WTC11 (cell line): ENCODE measurements around the gene WDR73. TPM values are rescaled to one million over a fixed set of nuclear protein-coding genes. Genes with fewer than 3 reads are reported as not detected.

ENCODE experiments used
- ATAC-seq: fragments of 200-7000 bp; cut with Tn5 transposase; 2 replicates; pipeline ENCODE4 v1.10.0; 2021; ENCODE audit warnings: mild to moderate bottlenecking, moderate library complexity
- CTCF ChIA-PET: fragments of 300-600 bp; sonication (Branson Sonifier 250); formaldehyde crosslinking; loops from one replicate; lab custom pipeline; 2021; ENCODE audit warnings: antibody characterized with exemption; lab: Charles Lee
- POLR2A ChIA-PET: fragments of 350-600 bp; sonication (Branson Sonifier 250); formaldehyde crosslinking; loops from one replicate; lab custom pipeline; 2021; ENCODE audit warnings: antibody characterized with exemption; lab: Charles Lee
- DNase-seq: peaks from one replicate; pipeline ENCODE4 v3.0.0; 2021; ENCODE audit warnings: low spot score
- H3K27ac Mint-ChIP-seq: 2 replicates; pipeline ENCODE4 v1.8.0; 2021; ENCODE audit warnings: mixed read lengths
- H3K27me3 Mint-ChIP-seq: 2 replicates; pipeline ENCODE4 v1.8.0; 2021; ENCODE audit warnings: low read depth, mild to moderate bottlenecking, moderate library complexity, mixed read lengths
- H3K36me3 Mint-ChIP-seq: 2 replicates; pipeline ENCODE4 v1.8.0; 2021; ENCODE audit warnings: mixed read lengths
- H3K4me1 Mint-ChIP-seq: 2 replicates; pipeline ENCODE4 v1.8.0; 2022; ENCODE audit warnings: mixed read lengths
- H3K4me3 Mint-ChIP-seq: 2 replicates; pipeline ENCODE4 v1.8.0; 2021; ENCODE audit warnings: mild to moderate bottlenecking, moderate library complexity, mixed read lengths
- H3K9me3 Mint-ChIP-seq: 2 replicates; pipeline ENCODE4 v1.8.0; 2021; ENCODE audit warnings: mixed read lengths
- AR ChIP-seq: fragments of 250-450 bp; sonication (Bioruptor Pico); IDR thresholded peaks from 2 replicates; pipeline ENCODE4 v1.9.0; 2021; ENCODE audit warnings: mild to moderate bottlenecking
- CBFB ChIP-seq: sonication (generic); formaldehyde crosslinking; IDR thresholded peaks from 2 replicates; pipeline ENCODE4 v1.8.1; 2022; ENCODE audit warnings: mild to moderate bottlenecking, low read depth, missing genetic modification reagents
- CDX4 ChIP-seq: fragments of 250-450 bp; sonication (Bioruptor Pico); IDR thresholded peaks from 2 replicates; pipeline ENCODE4 v1.9.0; 2021; ENCODE audit warnings: moderate library complexity, mild to moderate bottlenecking, inconsistent platforms, borderline replicate concordance
- ETV6 ChIP-seq: sonication (generic); formaldehyde crosslinking; IDR thresholded peaks from 2 replicates; pipeline ENCODE4 v1.8.1; 2022; ENCODE audit warnings: mild to moderate bottlenecking, missing genetic modification reagents
- GABPB1 ChIP-seq: sonication (generic); formaldehyde crosslinking; IDR thresholded peaks from 2 replicates; pipeline ENCODE4 v1.8.1; 2023; ENCODE audit warnings: mild to moderate bottlenecking, missing genetic modification reagents
- MXD4 ChIP-seq: fragments of 250-450 bp; sonication (Bioruptor Pico); IDR thresholded peaks from 2 replicates; pipeline ENCODE4 v1.8.0; 2021; ENCODE audit warnings: mild to moderate bottlenecking, moderate library complexity, borderline replicate concordance
- NR3C1 ChIP-seq: sonication (generic); formaldehyde crosslinking; conservative IDR thresholded peaks from 2 replicates; pipeline ENCODE4 v1.8.1; 2023; ENCODE audit warnings: low read depth, mild to moderate bottlenecking, missing genetic modification reagents
- OVOL2 ChIP-seq: fragments of 250-450 bp; sonication (Bioruptor Pico); IDR thresholded peaks from 2 replicates; pipeline ENCODE4 v1.9.0; 2021; ENCODE audit warnings: mild to moderate bottlenecking, borderline replicate concordance
- PRDM15 ChIP-seq: sonication (generic); formaldehyde crosslinking; IDR thresholded peaks from 2 replicates; pipeline ENCODE4 v1.8.0; 2022; ENCODE audit warnings: missing genetic modification reagents
- RELA ChIP-seq: sonication (generic); formaldehyde crosslinking; IDR thresholded peaks from 2 replicates; pipeline ENCODE4 v1.8.1; 2022; ENCODE audit warnings: missing genetic modification reagents, mild to moderate bottlenecking, borderline replicate concordance
- TCF7 ChIP-seq: sonication (generic); formaldehyde crosslinking; IDR thresholded peaks from 2 replicates; pipeline ENCODE4 v1.8.0; 2022; ENCODE audit warnings: mild to moderate bottlenecking, low read depth, missing genetic modification reagents, moderate library complexity
- ZBTB21 ChIP-seq: sonication (generic); formaldehyde crosslinking; IDR thresholded peaks from 2 replicates; pipeline ENCODE4 v1.8.1; 2023; ENCODE audit warnings: mild to moderate bottlenecking, missing genetic modification reagents, borderline replicate concordance
- ZNF219 ChIP-seq: sonication (generic); formaldehyde crosslinking; IDR thresholded peaks from 2 replicates; pipeline ENCODE4 v1.8.0; 2023; ENCODE audit warnings: missing genetic modification reagents, mild to moderate bottlenecking, borderline replicate concordance
- ZNF317 ChIP-seq: sonication (generic); formaldehyde crosslinking; IDR thresholded peaks from 2 replicates; pipeline ENCODE4 v1.8.1; 2023; ENCODE audit warnings: low read depth, mild to moderate bottlenecking, moderate library complexity, missing genetic modification reagents, borderline replicate concordance
- ZNF512 ChIP-seq: sonication (generic); formaldehyde crosslinking; IDR thresholded peaks from 2 replicates; pipeline ENCODE4 v1.8.1; 2022; ENCODE audit warnings: missing genetic modification reagents, borderline replicate concordance
- ZNF671 ChIP-seq: fragments of 250-450 bp; sonication (Bioruptor Pico); IDR thresholded peaks from 2 replicates; pipeline ENCODE4 v1.8.0; 2021; ENCODE audit warnings: mild to moderate bottlenecking
- total RNA-seq: library from RNA; stranded (reverse); gene quantifications from 3 replicates; pipeline ENCODE4 v1.2.3, GENCODE V29; 2021
- TF ChIP-seq, protein P1 (sequence below): sonication (generic); formaldehyde crosslinking; IDR thresholded peaks from 2 replicates; pipeline ENCODE4 v1.8.0; 2023; ENCODE audit warnings: mild to moderate bottlenecking, missing genetic modification reagents
- TF ChIP-seq, protein P2 (sequence below): sonication (generic); formaldehyde crosslinking; IDR thresholded peaks from 2 replicates; pipeline ENCODE4 v1.8.1; 2023; ENCODE audit warnings: mild to moderate bottlenecking, missing genetic modification reagents
- TF ChIP-seq, protein P3 (sequence below): sonication (generic); formaldehyde crosslinking; IDR thresholded peaks from 2 replicates; pipeline ENCODE4 v1.8.1; 2022; ENCODE audit warnings: mild to moderate bottlenecking, moderate library complexity, missing genetic modification reagents
- TF ChIP-seq, protein P4 (sequence below): sonication (generic); formaldehyde crosslinking; conservative IDR thresholded peaks from 2 replicates; pipeline ENCODE4 v1.8.1; 2022; ENCODE audit warnings: mild to moderate bottlenecking, missing genetic modification reagents

WDR73 gene
- total RNA-seq, 1 experiment from 2014 or later = 22.6 TPM

- no peak for TF ChIP-seq ZNF317
- no peak for TF ChIP-seq ZBTB21 (CRISPR knock-in tag)
- no peak for TF ChIP-seq TCF7
- TF ChIP-seq RELA (CRISPR knock-in tag) = no peak
- no peak for TF ChIP-seq PRDM15 (CRISPR knock-in tag)
- no peak for TF ChIP-seq OVOL2 (CRISPR knock-in tag)
- H3K9me3 Mint-ChIP-seq = no peaks in the 10 kb centered on the region
- no peaks in the 10 kb centered on the region for H3K27me3 Mint-ChIP-seq
- no peak for ATAC-seq
- peak overlapping the region; percentile 44; the same call in 1 of the 2 replicates for H3K4me3 Mint-ChIP-seq
- H3K27ac Mint-ChIP-seq = no peak overlapping the region
- no peak for DNase-seq
- H3K4me1 Mint-ChIP-seq = peaks cover 78% of the 10 kb centered on the region
- peaks cover 55% of the 10 kb centered on the region for H3K36me3 Mint-ChIP-seq
- ChIA-PET POLR2A (no interaction called here), CTCF (no interaction called here)
Observed at GRCh38 chr15:84606653-84607120, 47.4 kb downstream of the WDR73 start.

- peaks cover 75% of the 10 kb centered on the region for H3K4me1 Mint-ChIP-seq
- H3K9me3 Mint-ChIP-seq = no peaks in the 10 kb centered on the region
- CTCF ChIA-PET = interaction anchor here (0.9 kb wide), 1 partner anchor 17 kb away, joined by 3 read pairs; no protein-coding TSS in a partner anchor
- peaks cover 52% of the 10 kb centered on the region for H3K36me3 Mint-ChIP-seq
- peak overlapping the region; percentile 87 for H3K4me3 Mint-ChIP-seq
- POLR2A ChIA-PET = interaction anchor here (0.6 kb wide), 1 partner anchor 135 kb away, joined by 7 read pairs; no protein-coding TSS in a partner anchor
- ATAC-seq (no peak), DNase-seq (no peak)
- H3K27ac Mint-ChIP-seq = 0 out of 2 replicates have a peak overlapping the region, but pooled peaks have one; percentile 54
- no peaks in the 10 kb centered on the region for H3K27me3 Mint-ChIP-seq
- TF ChIP-seq CDX4 (CRISPR knock-in tag) (no peak), ETV6 (no peak), CBFB (no peak), ZNF317 (no peak), MXD4 (CRISPR knock-in tag) (no peak), NR3C1 (no peak), AR (CRISPR knock-in tag) (no peak), ZNF671 (no peak), ZNF512 (CRISPR knock-in tag) (no peak), TCF7 (no peak), GABPB1 (no peak), ZNF219 (CRISPR knock-in tag) (no peak)
- TF ChIP-seq, protein P1, sequence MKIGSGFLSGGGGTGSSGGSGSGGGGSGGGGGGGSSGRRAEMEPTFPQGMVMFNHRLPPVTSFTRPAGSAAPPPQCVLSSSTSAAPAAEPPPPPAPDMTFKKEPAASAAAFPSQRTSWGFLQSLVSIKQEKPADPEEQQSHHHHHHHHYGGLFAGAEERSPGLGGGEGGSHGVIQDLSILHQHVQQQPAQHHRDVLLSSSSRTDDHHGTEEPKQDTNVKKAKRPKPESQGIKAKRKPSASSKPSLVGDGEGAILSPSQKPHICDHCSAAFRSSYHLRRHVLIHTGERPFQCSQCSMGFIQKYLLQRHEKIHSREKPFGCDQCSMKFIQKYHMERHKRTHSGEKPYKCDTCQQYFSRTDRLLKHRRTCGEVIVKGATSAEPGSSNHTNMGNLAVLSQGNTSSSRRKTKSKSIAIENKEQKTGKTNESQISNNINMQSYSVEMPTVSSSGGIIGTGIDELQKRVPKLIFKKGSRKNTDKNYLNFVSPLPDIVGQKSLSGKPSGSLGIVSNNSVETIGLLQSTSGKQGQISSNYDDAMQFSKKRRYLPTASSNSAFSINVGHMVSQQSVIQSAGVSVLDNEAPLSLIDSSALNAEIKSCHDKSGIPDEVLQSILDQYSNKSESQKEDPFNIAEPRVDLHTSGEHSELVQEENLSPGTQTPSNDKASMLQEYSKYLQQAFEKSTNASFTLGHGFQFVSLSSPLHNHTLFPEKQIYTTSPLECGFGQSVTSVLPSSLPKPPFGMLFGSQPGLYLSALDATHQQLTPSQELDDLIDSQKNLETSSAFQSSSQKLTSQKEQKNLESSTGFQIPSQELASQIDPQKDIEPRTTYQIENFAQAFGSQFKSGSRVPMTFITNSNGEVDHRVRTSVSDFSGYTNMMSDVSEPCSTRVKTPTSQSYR (CRISPR knock-in tag) = no peak
- TF ChIP-seq, protein P2, sequence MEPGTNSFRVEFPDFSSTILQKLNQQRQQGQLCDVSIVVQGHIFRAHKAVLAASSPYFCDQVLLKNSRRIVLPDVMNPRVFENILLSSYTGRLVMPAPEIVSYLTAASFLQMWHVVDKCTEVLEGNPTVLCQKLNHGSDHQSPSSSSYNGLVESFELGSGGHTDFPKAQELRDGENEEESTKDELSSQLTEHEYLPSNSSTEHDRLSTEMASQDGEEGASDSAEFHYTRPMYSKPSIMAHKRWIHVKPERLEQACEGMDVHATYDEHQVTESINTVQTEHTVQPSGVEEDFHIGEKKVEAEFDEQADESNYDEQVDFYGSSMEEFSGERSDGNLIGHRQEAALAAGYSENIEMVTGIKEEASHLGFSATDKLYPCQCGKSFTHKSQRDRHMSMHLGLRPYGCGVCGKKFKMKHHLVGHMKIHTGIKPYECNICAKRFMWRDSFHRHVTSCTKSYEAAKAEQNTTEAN = no peak
- TF ChIP-seq, protein P3, sequence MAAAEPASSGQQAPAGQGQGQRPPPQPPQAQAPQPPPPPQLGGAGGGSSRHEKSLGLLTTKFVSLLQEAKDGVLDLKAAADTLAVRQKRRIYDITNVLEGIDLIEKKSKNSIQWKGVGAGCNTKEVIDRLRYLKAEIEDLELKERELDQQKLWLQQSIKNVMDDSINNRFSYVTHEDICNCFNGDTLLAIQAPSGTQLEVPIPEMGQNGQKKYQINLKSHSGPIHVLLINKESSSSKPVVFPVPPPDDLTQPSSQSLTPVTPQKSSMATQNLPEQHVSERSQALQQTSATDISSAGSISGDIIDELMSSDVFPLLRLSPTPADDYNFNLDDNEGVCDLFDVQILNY (CRISPR knock-in tag) = no peak
- TF ChIP-seq, protein P4, sequence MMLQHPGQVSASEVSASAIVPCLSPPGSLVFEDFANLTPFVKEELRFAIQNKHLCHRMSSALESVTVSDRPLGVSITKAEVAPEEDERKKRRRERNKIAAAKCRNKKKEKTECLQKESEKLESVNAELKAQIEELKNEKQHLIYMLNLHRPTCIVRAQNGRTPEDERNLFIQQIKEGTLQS (CRISPR knock-in tag) = no peak
Observed at GRCh38 chr15:84605554-84605882, 48.6 kb downstream of the WDR73 start.
